Thoracic aorta (tissue), 2 donors: ENCODE results near the gene PROSER3. TPM values are rescaled to one million over a fixed set of nuclear protein-coding genes. Genes with fewer than 3 reads are reported as not detected.

ENCODE experiments used
- ATAC-seq: fragments of 150-250 bp; one replicate; pipeline ENCODE4 v1.8.0; 2017; ENCODE audit warnings: low read depth; ENCODE audit not compliant: insufficient number of reproducible peaks, low FRiP score
- DNase-seq: peaks from one replicate; pipeline ENCODE4 v3.0.0-alpha.2; 2020; ENCODE audit warnings: low spot score
- H3K27ac ChIP-seq, 2 donors: fragments of 200-600 bp; sonication (generic); 1 replicate in 1 of 2; 2 replicates in 1 of 2; pipeline ENCODE4 v1.5.1; 2016; ENCODE audit warnings: mild to moderate bottlenecking in 2 of 2, moderate library complexity in 2 of 2
- H3K27me3 ChIP-seq: fragments of 200-600 bp; sonication (generic); replicated peaks from 2 replicates; pipeline ENCODE4 v1.6.0; 2016; ENCODE audit warnings: mild to moderate bottlenecking; ENCODE audit not compliant: insufficient read depth
- H3K36me3 ChIP-seq: fragments of 200-600 bp; sonication (generic); one replicate; pipeline ENCODE4 v1.5.1; 2016
- H3K4me1 ChIP-seq, 2 donors: fragments of 200-600 bp; sonication (generic); 1 replicate in 1 of 2; 2 replicates in 1 of 2; pipeline versions ENCODE4 v1.5.1 to v1.6.0; 2016; ENCODE audit warnings: low read depth in 2 of 2, mild to moderate bottlenecking in 1 of 2; ENCODE audit not compliant: control insufficient read depth in 1 of 2
- H3K4me3 ChIP-seq: fragments of 200-600 bp; sonication (generic); 2 replicates; pipeline ENCODE4 v1.5.1; 2016; ENCODE audit warnings: mild to moderate bottlenecking
- H3K9me3 ChIP-seq: fragments of 200-600 bp; sonication (generic); 2 replicates; pipeline ENCODE4 v1.5.1; 2016
- CTCF ChIP-seq: fragments of 200-600 bp; sonication (generic); IDR thresholded peaks from one replicate; pipeline ENCODE4 v1.5.1; 2019; ENCODE audit warnings: antibody characterized with exemption
- total RNA-seq, 2 donors: library from RNA; depleted of rRNA; stranded (reverse); fragments of >200 nt; gene quantifications; one replicate each; pipeline versions ENCODE4 v1.1.0 to v1.2.3, GENCODE V29; 2016

The PROSER3 gene
- total RNA-seq, 2 donors from 2014 or later: 11.1 to 16.6 TPM

GRCh38 chr19:35740108-35740422 lies 17.9 kb upstream of the PROSER3 start:
- TF ChIP-seq CTCF: no peak
- peak overlapping the region; percentile 80 to 93 for H3K27ac ChIP-seq
- H3K4me3 ChIP-seq: peak overlapping the region; percentile 84
- peaks cover 32% of the 10 kb centered on the region for H3K36me3 ChIP-seq
- H3K27me3 ChIP-seq: no peaks in the 10 kb centered on the region
- DNase-seq: no peak
- peaks cover 7 to 25% of the 10 kb centered on the region in 2 donors for H3K4me1 ChIP-seq
- no peak for ATAC-seq
- no peaks in the 10 kb centered on the region for H3K9me3 ChIP-seq

GRCh38 chr19:35740423-35741202 lies 17.4 kb upstream of the PROSER3 start:
- H3K27me3 ChIP-seq: no peaks in the 10 kb centered on the region
- peak; percentile 21 for TF ChIP-seq CTCF
- peak overlapping the region; percentile 84 for H3K4me3 ChIP-seq
- peak overlapping the region; percentile 80 to 93 for H3K27ac ChIP-seq
- peaks cover 7 to 25% of the 10 kb centered on the region in 2 donors for H3K4me1 ChIP-seq
- H3K36me3 ChIP-seq: peaks cover 27% of the 10 kb centered on the region
- DNase-seq (peak; percentile 96), ATAC-seq (peak; percentile 86)
- H3K9me3 ChIP-seq: no peaks in the 10 kb centered on the region

GRCh38 chr19:35741203-35741515 lies 16.8 kb upstream of the PROSER3 start:
- Histone ChIP-seq H3K27ac (peak overlapping the region; percentile 80 to 87), H3K4me1 (peaks cover 10 to 30% of the 10 kb centered on the region in 2 donors), H3K36me3 (peaks cover 26% of the 10 kb centered on the region), H3K27me3 (no peaks in the 10 kb centered on the region), H3K4me3 (peak overlapping the region; percentile 84), H3K9me3 (no peaks in the 10 kb centered on the region)
- TF ChIP-seq CTCF: no peak
- ATAC-seq: no peak
- DNase-seq: no peak

GRCh38 chr19:35742121-35742724 lies 15.8 kb upstream of the PROSER3 start, which contains the start of gene IGFLR1:
Gene IGFLR1 (minus strand): TSS chr19:35742452. CDS start chr19:35741180, 1,272 bp downstream.
- no peak for ATAC-seq

More at GRCh38 chr19:35742121-35742724, 15.8 kb upstream of the PROSER3 start, which contains the start of gene IGFLR1:
- H3K27ac ChIP-seq: peak within 1 kb of the TSS; percentile 43 to 87
- peaks cover 16 to 36% of the 10 kb centered on the region in 2 donors for H3K4me1 ChIP-seq
- H3K27me3 ChIP-seq: no peaks in the 10 kb centered on the region
- H3K9me3 ChIP-seq: no peaks in the 10 kb centered on the region
- H3K4me3 ChIP-seq: peak within 1 kb of the TSS; percentile 84
- peaks cover 20% of the 10 kb centered on the region for H3K36me3 ChIP-seq
- no peak for TF ChIP-seq CTCF
- DNase-seq: no peak
